Glomerular visceral epithelial cell (primary cell): ENCODE measurements around the gene SEZ6L.
"Not testable (repeated sequence)": the region's sequence is repeated elsewhere in the genome, so short reads cannot be mapped to it uniquely, and the experiment has no call there.

Experiments
- DNase-seq: peaks from one replicate; pipeline ENCODE4 v3.0.0-alpha.2; 2016; ENCODE audit errors: extremely low spot score

Gene SEZ6L

GRCh38 chr22:26383968-26384556 lies 214.8 kb downstream of the SEZ6L start:
- DNase-seq: no peak

- DNase-seq: no peak
Observed at GRCh38 chr22:26385164-26385563, 215.9 kb downstream of the SEZ6L start.

GRCh38 chr22:26389125-26389524 lies 219.9 kb downstream of the SEZ6L start:
- DNase-seq: no peak

GRCh38 chr22:26391091-26391490 lies 221.8 kb downstream of the SEZ6L start:
- no peak for DNase-seq

GRCh38 chr22:26391623-26392022 lies 222.4 kb downstream of the SEZ6L start:
- no peak for DNase-seq

GRCh38 chr22:26393929-26394328 lies 224.7 kb downstream of the SEZ6L start:
- no peak for DNase-seq

DNA sequence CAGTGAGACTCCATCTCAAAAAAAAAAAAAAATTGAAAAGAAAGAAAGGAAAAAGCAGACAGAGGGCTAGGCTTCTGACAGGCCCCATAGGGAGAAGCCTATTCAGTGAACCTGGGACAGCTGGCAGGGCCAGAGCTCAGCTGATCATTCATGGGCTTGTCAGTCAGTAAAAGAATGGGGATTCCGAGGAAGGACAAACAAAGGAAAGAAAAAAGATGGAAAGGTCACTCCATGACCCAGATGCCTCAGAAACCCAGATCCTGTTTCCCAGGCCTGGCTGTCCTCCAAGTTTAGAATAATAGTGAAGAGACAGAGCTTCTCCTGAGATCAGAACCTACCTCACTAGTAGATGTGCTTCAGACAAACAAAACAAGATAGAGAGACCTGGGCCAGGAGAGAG lies 225.5 kb downstream of the SEZ6L start:
- no peak for DNase-seq

DNA sequence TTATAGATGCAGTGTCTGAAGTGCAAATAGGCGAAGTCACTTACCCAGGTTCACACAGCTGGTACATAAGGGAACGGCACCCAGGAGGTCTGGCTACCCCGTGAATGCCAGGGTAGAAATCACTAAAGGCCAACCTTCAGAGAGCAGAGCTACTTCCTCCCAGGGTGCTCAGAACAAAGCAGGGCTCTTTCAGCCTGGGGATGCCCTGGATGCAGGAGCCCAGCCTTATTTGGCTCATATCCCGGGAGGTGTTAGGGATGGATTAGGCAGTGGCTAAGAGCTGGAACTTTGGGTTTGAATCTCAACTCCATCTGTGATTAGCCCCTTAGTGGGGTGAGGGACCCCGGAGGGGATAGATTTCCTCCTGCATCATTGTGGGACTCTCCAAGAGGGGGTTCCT lies 226.7 kb downstream of the SEZ6L start:
- DNase-seq: no peak

DNA sequence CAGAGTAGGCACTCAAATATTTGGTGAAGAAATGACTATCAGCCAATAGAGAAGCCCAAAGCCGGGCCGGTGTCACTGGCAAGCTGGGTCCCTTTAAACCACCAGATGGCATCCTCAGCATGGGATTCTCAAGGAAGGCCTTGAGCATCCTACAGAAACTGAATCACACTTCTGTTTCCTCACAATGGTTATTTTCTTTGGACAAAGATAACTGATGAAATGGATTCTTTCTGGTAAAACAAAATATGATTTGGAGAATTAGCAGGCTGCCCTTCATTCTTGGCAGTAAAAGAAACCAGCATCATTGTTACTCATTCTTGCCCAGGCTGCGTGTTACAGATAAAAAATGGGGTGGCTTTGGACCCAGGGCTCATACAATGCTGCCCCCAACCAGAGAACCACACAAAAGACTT lies 229.5 kb downstream of the SEZ6L start:
- DNase-seq: peak; percentile 57

DNA sequence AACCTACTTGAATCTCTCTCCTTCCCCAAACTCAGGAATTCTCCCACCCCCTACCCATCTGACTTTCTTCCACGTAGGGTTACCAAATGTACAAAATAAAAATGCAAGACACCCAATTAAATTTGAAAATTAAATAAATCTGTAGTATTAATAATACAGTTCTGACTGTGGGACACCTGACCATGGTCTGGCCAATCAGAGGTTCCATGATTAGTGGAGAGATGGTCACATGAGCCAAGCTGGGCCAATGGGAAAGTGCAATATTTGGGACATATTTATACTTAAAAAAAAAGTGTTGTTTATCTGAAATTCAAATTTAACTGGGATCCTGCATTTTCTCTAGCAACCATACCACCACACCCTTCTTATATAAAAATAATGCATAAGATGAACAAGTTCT lies 230.0 kb downstream of the SEZ6L start:
- no peak for DNase-seq

GRCh38 chr22:26401726-26402125 lies 232.5 kb downstream of the SEZ6L start:
- no peak for DNase-seq

DNA sequence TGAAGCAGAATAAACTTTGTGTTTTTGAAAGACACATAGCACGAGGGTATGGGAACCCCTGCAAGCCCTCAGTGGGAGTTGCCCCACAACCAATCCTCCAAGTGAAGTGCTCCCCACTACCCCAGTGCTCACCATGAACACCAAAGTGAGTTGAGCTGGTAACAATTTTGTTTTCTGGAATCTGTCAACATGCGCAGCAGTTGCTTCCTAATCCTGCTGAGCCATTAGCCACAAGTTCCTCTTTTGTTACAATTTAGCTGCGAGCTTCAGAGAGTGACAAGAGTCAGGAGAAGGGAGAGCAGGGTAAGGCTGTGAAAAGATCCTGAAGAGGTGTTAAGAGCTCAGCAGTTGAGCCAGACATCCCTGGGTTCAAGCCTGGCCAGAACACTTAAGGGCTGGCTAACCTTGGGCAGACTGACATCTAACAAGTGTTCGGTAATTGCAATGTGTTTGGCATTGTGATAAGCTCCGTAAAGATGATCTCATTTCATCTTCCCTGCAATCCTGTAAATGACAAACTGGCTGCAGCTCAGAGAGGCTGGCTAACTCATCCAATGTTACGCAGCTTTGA lies 235.7 kb downstream of the SEZ6L start:
- DNase-seq: no peak

GRCh38 chr22:26406118-26406517 lies 236.9 kb downstream of the SEZ6L start:
- peak; percentile 47 for DNase-seq

- not testable (repeated sequence) for DNase-seq
Observed at GRCh38 chr22:26408562-26409220, 239.4 kb downstream of the SEZ6L start.

- DNase-seq: no peak
Observed at GRCh38 chr22:26409719-26410335, 240.6 kb downstream of the SEZ6L start.

DNA sequence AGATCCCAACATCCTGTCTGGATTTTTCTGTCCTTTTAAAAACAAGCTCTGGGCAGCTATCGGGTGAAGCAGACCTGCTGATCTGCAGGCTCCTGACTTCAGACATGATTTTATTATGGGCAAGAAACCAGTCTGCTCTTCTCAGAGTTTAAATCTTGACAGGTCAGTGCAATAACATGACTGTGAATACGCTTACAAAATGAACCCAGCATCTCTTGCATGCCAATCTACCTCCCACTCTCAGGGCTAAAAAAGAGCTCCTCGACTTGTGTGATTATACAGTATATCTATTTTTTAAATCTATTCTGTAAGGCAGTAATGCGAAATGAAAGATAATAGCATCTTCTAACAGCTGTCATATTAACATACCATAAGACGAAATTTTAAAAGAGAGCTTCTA lies 241.1 kb downstream of the SEZ6L start:
- DNase-seq: no peak

- DNase-seq: no peak
Observed at GRCh38 chr22:26414347-26414746, 245.1 kb downstream of the SEZ6L start.

GRCh38 chr22:26416256-26416655 lies 247.0 kb downstream of the SEZ6L start:
- no peak for DNase-seq

GRCh38 chr22:26416670-26417276 lies 247.5 kb downstream of the SEZ6L start:
- peak; percentile 79 for DNase-seq

DNA sequence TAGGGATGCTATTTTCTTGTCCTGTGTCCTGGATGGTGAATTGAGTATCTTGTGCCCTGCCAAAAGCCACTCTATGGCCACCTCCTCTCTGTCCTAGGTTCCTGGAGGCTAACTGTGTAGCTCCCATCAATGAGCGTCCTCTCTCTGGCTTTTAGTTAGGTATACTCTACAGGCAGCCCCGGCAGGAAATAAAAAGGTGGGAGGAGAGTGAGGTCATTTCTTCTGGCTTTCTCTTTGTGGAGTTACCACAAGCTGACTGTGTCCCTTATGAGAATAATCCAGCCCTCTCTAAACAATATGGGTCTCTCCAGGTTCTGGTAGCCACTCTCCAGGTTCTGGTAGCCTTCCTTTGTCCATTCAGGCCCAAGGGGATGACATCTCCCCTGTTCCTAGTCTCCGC lies 248.1 kb downstream of the SEZ6L start:
- peak; percentile 27 for DNase-seq

GRCh38 chr22:26418620-26419019 lies 249.4 kb downstream of the SEZ6L start:
- no peak for DNase-seq

- no peak for DNase-seq
Observed at GRCh38 chr22:26426924-26427323, 257.7 kb downstream of the SEZ6L start.
